Lung (tissue), 12 donors: ENCODE measurements around the gene GPD1. TPM values are rescaled to one million over a fixed set of nuclear protein-coding genes. Genes with fewer than 3 reads are reported as not detected.
"Not testable (repeated sequence)": the region's sequence is repeated elsewhere in the genome, so short reads cannot be mapped to it uniquely, and the experiment has no call there.

Experiments
- ATAC-seq: fragments of 200-7000 bp; cut with Tn5 transposase; one replicate; pipeline ENCODE4 v1.9.1; 2020; ENCODE audit warnings: moderate number of reproducible peaks; ENCODE audit not compliant: insufficient read depth, low FRiP score
- DNase-seq, 3 donors: peaks; one replicate each; pipeline ENCODE4 v3.0.0-alpha.2; 2013 to 2017
- H3K27ac ChIP-seq, 2 donors: one replicate each; pipeline ENCODE4 v1.5.1; 2013; ENCODE audit warnings: mild to moderate bottlenecking in 2 of 2, moderate library complexity in 2 of 2, control low read depth in 1 of 2, inconsistent platforms in 1 of 2, low read depth in 1 of 2, low read length in 1 of 2
- H3K27me3 ChIP-seq, 3 donors: one replicate each; pipeline ENCODE4 v1.5.1; 2013; ENCODE audit warnings: low read length in 2 of 3; ENCODE audit not compliant: control insufficient read depth in 3 of 3, insufficient read depth in 3 of 3
- H3K36me3 ChIP-seq, 4 donors: one replicate each; pipeline ENCODE4 v1.5.1; 2013; ENCODE audit warnings: low read length in 4 of 4, mild to moderate bottlenecking in 1 of 4, moderate library complexity in 1 of 4; ENCODE audit not compliant: control insufficient read depth in 4 of 4, insufficient read depth in 4 of 4
- H3K4me1 ChIP-seq, 5 donors: one replicate each; pipeline ENCODE4 v1.5.1; 2013; ENCODE audit warnings: low read length in 5 of 5, mild to moderate bottlenecking in 2 of 5, moderate library complexity in 1 of 5; ENCODE audit not compliant: control insufficient read depth in 5 of 5, insufficient read depth in 5 of 5
- H3K4me3 ChIP-seq: one replicate; pipeline ENCODE4 v1.5.1; 2013; ENCODE audit warnings: mild to moderate bottlenecking, control low read depth, moderate library complexity
- H3K9ac ChIP-seq, 2 donors: one replicate each; pipeline ENCODE4 v1.5.1; 2013; ENCODE audit warnings: low read length in 2 of 2, control low read depth in 1 of 2; ENCODE audit not compliant: insufficient read depth in 1 of 2
- H3K9me3 ChIP-seq, 4 donors: one replicate each; pipeline ENCODE4 v1.5.1; 2013; ENCODE audit warnings: low read length in 3 of 4, mild to moderate bottlenecking in 1 of 4, moderate library complexity in 1 of 4; ENCODE audit not compliant: control insufficient read depth in 4 of 4, insufficient read depth in 3 of 4
- CTCF ChIP-seq: IDR thresholded peaks from 2 replicates; pipeline ENCODE4 v1.5.1; 2012; ENCODE audit warnings: mild to moderate bottlenecking; ENCODE audit errors: control extremely low read depth, extremely low read depth
- WGBS, 2 donors: extraction: QIAGEN DNeasy Blood & Tissue Kit; methylation state at CpG; one replicate each; pipeline ENCODE4 v1.1.7; 2013; 5-methylcytosine and 5-hydroxymethylcytosine counted together
- polyA plus RNA-seq, 2 donors: library from polyadenylated mRNA; stranded (reverse); fragments of 200-250 nt; gene quantifications; one replicate each; pipeline ENCODE4 v1.2.1, GENCODE V29; 2013
- total RNA-seq, 2 donors: library from RNA; depleted of rRNA in 1 of 2; stranded (reverse); fragments of >200 nt in 1 of 2; gene quantifications; one replicate each; pipeline ENCODE4 v1.2.1, GENCODE V29; 2014 to 2021
- donor health status: control.
- donor health status: control.
- donor health status: Bipolar disorder and iron deficiency.
- donor health status: healthy.
- donor health status: DM: yes; HTN: yes; CAD: no.

Gene GPD1
- total and polyA plus RNA-seq, 4 donors: 1.7 to 20.0 (median 9.9) TPM; not detected in 1

GRCh38 chr12:50082644-50083043 lies 21.2 kb upstream of the GPD1 start:
- Histone ChIP-seq H3K27me3 (no peaks in the 10 kb centered on the region), H3K9me3 (no peaks in the 10 kb centered on the region), H3K36me3 (peaks cover 0 to 8% (median 2%) of the 10 kb centered on the region in 4 donors), H3K9ac (no peak overlapping the region), H3K4me1 (peaks cover 0 to 6% (median 0%) of the 10 kb centered on the region in 5 donors), H3K4me3 (no peak overlapping the region), H3K27ac (no peak overlapping the region)
- WGBS, 2 donors: 88 to 94% methylated on average over 7 of the region's 7 CpGs
- no peak for TF ChIP-seq CTCF
- DNase-seq: no peak
- no peak for ATAC-seq

GRCh38 chr12:50083301-50083700 lies 20.5 kb upstream of the GPD1 start:
- H3K36me3 ChIP-seq: peaks cover 0 to 8% (median 2%) of the 10 kb centered on the region in 4 donors
- 91 to 100% methylated on average over 1 of the region's 1 CpG for WGBS, 2 donors
- no peak overlapping the region for H3K9ac ChIP-seq
- H3K4me3 ChIP-seq: no peak overlapping the region
- no peak for TF ChIP-seq CTCF
- ATAC-seq (no peak), DNase-seq (no peak)
- no peaks in the 10 kb centered on the region for H3K27me3 ChIP-seq
- H3K9me3 ChIP-seq: no peaks in the 10 kb centered on the region
- peaks cover 0 to 6% (median 0%) of the 10 kb centered on the region in 5 donors for H3K4me1 ChIP-seq
- H3K27ac ChIP-seq: no peak overlapping the region

GRCh38 chr12:50084409-50084774 lies 19.4 kb upstream of the GPD1 start:
- DNase-seq, H3K27me3 ChIP-seq, H3K4me1 ChIP-seq, ATAC-seq, H3K9me3 ChIP-seq: not testable (repeated sequence)
- H3K36me3 ChIP-seq: peaks cover 6 to 15% (median 12%) of the 10 kb centered on the region in 4 donors
- WGBS, 2 donors: 39 to 41% methylated on average over 7 of the region's 7 CpGs
- peak overlapping the region in 1 of 2 donors; percentile 90 for H3K9ac ChIP-seq
- peak overlapping the region; percentile 88 to 99 for H3K27ac ChIP-seq
- peak overlapping the region; percentile 58 for H3K4me3 ChIP-seq

GRCh38 chr12:50084775-50085614 lies 18.8 kb upstream of the GPD1 start, which contains the start of gene SMARCD1:
SMARCD1 (plus strand) TSS chr12:50085342; CDS start chr12:50085370, 28 bp downstream.
- Histone ChIP-seq H3K9ac (peak within 1 kb of the TSS in 1 of 2 donors; percentile 90), H3K27me3 (no peaks in the 10 kb centered on the region), H3K27ac (peak within 1 kb of the TSS; percentile 88 to 99), H3K4me3 (peak within 1 kb of the TSS; percentile 58), H3K4me1 (peaks cover 0 to 7% (median 0%) of the 10 kb centered on the region in 5 donors), H3K9me3 (no peaks in the 10 kb centered on the region), H3K36me3 (peaks cover 10 to 21% (median 17%) of the 10 kb centered on the region in 4 donors)
- DNase-seq (peak; percentile 94 to 97 (median 95)), ATAC-seq (peak; percentile 93)
- 1% methylated on average over 62 to 69 of the region's 69 CpGs for WGBS, 2 donors
- peak; percentile 36 for TF ChIP-seq CTCF
